Myocyte (in vitro differentiated cells): ENCODE measurements around the gene USP1. TPM values are rescaled to one million over a fixed set of nuclear protein-coding genes. Genes with fewer than 3 reads are reported as not detected.
A peak's percentile ranks its signal among the peaks of the same experiment; 100 is the strongest.

Experiments
- DNase-seq: peaks from one replicate; pipeline ENCODE4 v3.0.0-alpha.2; 2012; ENCODE audit warnings: low read depth
- total RNA-seq: library from RNA; depleted of rRNA; stranded (reverse); fragments of >200 nt; gene quantifications from 2 replicates; pipeline ENCODE4 v1.2.3, GENCODE V29; 2014

Gene USP1
- total RNA-seq, 1 donor from 2014 or later: 22.6 TPM

DNA sequence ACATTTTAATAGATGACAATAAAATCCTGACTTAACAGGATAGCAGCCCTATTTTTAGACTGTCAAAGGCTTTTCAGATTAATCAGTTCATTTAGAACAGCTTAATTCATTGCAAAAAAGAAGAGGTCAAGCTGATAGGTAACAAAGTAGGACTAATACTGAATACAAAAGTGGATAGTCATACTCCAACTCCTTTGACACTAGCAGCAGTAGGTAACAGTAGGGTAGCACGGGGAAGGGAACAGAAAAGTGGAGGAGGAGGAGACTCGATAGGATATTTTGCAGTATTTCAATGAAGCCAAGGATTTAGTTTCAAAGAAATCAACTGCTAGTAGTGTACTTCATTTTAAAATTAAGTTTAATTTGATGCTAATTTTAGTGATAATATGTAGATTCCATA is 51.1 kb downstream of the USP1 start:
- no peak for DNase-seq

DNA sequence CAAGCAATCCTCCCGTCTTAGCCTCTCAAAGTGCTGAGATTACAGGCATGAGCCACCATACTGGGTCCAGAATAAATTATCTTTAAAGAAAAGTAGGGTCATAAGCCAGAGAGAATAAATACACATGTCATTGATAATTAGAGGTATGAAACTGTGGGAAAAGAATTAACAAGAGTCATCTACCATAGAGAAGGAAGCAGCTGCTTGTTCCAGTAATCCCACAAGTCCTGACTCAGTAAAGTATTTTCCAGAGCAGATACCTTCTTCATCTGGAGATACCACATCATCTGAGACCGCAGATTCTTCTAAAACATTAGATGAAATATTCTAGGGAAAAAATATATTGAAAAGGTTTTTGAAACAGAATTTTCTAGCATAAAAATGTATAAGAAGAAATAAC is 55.7 kb downstream of the USP1 start:
- DNase-seq: peak; percentile 38

DNA sequence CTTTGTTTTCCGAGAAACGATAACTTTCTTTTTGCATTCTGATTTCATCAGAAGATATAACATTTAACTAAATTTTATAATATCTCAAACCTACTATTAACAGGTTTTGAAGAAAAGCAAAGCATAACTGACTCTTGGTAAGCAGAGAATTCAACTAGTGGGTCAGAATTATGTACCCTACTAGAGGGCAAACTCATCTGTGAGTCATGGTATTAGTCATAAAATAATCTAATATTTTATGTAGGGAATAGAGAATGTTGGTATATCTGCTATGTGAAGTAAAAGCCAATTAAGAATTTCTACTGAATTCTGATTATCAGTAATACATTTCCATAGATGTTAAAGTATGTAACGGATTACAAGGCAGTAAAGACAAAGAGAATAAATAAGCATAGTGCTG is 56.8 kb downstream of the USP1 start:
- DNase-seq: no peak

DNA sequence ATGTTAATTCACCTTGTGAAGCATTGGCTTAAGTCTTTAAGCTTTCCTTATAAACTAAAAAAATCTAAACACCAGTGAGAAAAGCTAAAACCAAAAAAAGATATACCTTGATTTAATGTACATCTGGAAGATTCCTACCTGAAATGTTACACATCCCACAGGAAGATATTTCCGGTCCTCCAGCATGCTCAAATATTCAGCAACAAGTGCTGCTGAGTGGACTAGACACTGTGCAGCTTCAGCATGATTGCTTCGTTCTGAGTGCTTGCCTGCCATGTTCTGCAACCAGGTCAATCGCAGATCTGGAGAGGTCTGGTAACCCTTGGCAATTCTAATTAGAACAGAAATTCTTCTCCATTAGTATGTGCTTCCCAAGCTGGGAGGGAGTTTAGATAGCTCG is 57.3 kb downstream of the USP1 start:
- DNase-seq: no peak

DNA sequence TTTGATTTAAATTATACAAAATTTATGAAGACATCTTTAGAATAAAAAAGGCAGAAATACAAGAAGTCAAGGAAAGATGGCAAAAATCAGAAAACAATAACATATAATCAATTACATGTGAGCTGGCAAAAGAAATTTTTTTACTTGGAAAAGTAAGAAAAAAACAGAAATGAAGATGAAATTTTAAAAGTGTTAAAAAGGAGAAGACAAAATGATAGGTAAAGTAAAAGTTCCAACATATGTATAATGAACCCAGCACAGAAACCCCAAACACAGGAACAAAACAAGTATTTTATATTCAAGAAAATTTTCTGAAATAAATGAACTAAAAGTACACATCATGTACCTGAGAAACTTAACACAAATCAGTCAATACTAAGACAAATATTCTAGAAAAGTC is 63.4 kb downstream of the USP1 start:
- no peak for DNase-seq

Other genes starting within 250 kb of the USP1 start
- gene L1TD1, start 242.2 kb upstream of the USP1 start, total RNA-seq: not detected in 2 replicates
- 0.21 and 0.78 TPM in 2 replicates for gene KANK4, start 117.6 kb upstream of the USP1 start, total RNA-seq
- gene ANGPTL3, start 160.5 kb downstream of the USP1 start, total RNA-seq: not detected in 2 replicates